WTC11 (cell line): ENCODE results near the gene FAT2. TPM values are rescaled to one million over a fixed set of nuclear protein-coding genes. Genes with fewer than 3 reads are reported as not detected.

Source experiments
- ATAC-seq: fragments of 200-7000 bp; cut with Tn5 transposase; 2 replicates; pipeline ENCODE4 v1.10.0; 2021; ENCODE audit warnings: mild to moderate bottlenecking, moderate library complexity
- CTCF ChIA-PET: fragments of 300-600 bp; sonication (Branson Sonifier 250); formaldehyde crosslinking; loops from one replicate; lab custom pipeline; 2021; ENCODE audit warnings: antibody characterized with exemption; lab: Charles Lee
- POLR2A ChIA-PET: fragments of 350-600 bp; sonication (Branson Sonifier 250); formaldehyde crosslinking; loops from one replicate; lab custom pipeline; 2021; ENCODE audit warnings: antibody characterized with exemption; lab: Charles Lee
- DNase-seq: peaks from one replicate; pipeline ENCODE4 v3.0.0; 2021; ENCODE audit warnings: low spot score
- H3K27ac Mint-ChIP-seq: 2 replicates; pipeline ENCODE4 v1.8.0; 2021; ENCODE audit warnings: mixed read lengths
- H3K27me3 Mint-ChIP-seq: 2 replicates; pipeline ENCODE4 v1.8.0; 2021; ENCODE audit warnings: low read depth, mild to moderate bottlenecking, moderate library complexity, mixed read lengths
- H3K36me3 Mint-ChIP-seq: 2 replicates; pipeline ENCODE4 v1.8.0; 2021; ENCODE audit warnings: mixed read lengths
- H3K4me1 Mint-ChIP-seq: 2 replicates; pipeline ENCODE4 v1.8.0; 2022; ENCODE audit warnings: mixed read lengths
- H3K4me3 Mint-ChIP-seq: 2 replicates; pipeline ENCODE4 v1.8.0; 2021; ENCODE audit warnings: mild to moderate bottlenecking, moderate library complexity, mixed read lengths
- H3K9me3 Mint-ChIP-seq: 2 replicates; pipeline ENCODE4 v1.8.0; 2021; ENCODE audit warnings: mixed read lengths
- ATF6 ChIP-seq: sonication (generic); formaldehyde crosslinking; IDR thresholded peaks from 2 replicates; pipeline ENCODE4 v1.8.1; 2023; ENCODE audit warnings: mild to moderate bottlenecking, missing genetic modification reagents
- CDX4 ChIP-seq: fragments of 250-450 bp; sonication (Bioruptor Pico); IDR thresholded peaks from 2 replicates; pipeline ENCODE4 v1.9.0; 2021; ENCODE audit warnings: moderate library complexity, mild to moderate bottlenecking, inconsistent platforms, borderline replicate concordance
- CREM ChIP-seq: sonication (generic); formaldehyde crosslinking; IDR thresholded peaks from 2 replicates; pipeline ENCODE4 v1.8.1; 2022; ENCODE audit warnings: mild to moderate bottlenecking, missing genetic modification reagents, moderate library complexity
- CTCF ChIP-seq: fragments of 200-600 bp; IDR thresholded peaks from 2 replicates; pipeline ENCODE4 v1.8.0; 2022; ENCODE audit warnings: antibody characterized with exemption
- ETV6 ChIP-seq: sonication (generic); formaldehyde crosslinking; IDR thresholded peaks from 2 replicates; pipeline ENCODE4 v1.8.1; 2022; ENCODE audit warnings: mild to moderate bottlenecking, missing genetic modification reagents
- IRF1 ChIP-seq: sonication (generic); formaldehyde crosslinking; IDR thresholded peaks from 2 replicates; pipeline ENCODE4 v1.8.0; 2023; ENCODE audit warnings: missing genetic modification reagents
- MAX ChIP-seq: sonication (generic); formaldehyde crosslinking; IDR thresholded peaks from 2 replicates; pipeline ENCODE4 v1.8.0; 2022; ENCODE audit warnings: mild to moderate bottlenecking, missing genetic modification reagents
- MLX ChIP-seq: sonication (generic); formaldehyde crosslinking; IDR thresholded peaks from 2 replicates; pipeline ENCODE4 v1.8.1; 2023; ENCODE audit warnings: mild to moderate bottlenecking, missing genetic modification reagents, moderate library complexity
- MXD4 ChIP-seq: fragments of 250-450 bp; sonication (Bioruptor Pico); IDR thresholded peaks from 2 replicates; pipeline ENCODE4 v1.8.0; 2021; ENCODE audit warnings: mild to moderate bottlenecking, moderate library complexity, borderline replicate concordance
- MYBL2 ChIP-seq: sonication (generic); formaldehyde crosslinking; IDR thresholded peaks from 2 replicates; pipeline ENCODE4 v1.8.1; 2023; ENCODE audit warnings: mild to moderate bottlenecking, moderate library complexity, missing genetic modification reagents
- NFATC4 ChIP-seq: fragments of 250-450 bp; sonication (Bioruptor Pico); IDR thresholded peaks from 2 replicates; pipeline ENCODE4 v1.9.0; 2021; ENCODE audit warnings: mild to moderate bottlenecking
- NR1H2 ChIP-seq: sonication (generic); formaldehyde crosslinking; IDR thresholded peaks from 2 replicates; pipeline ENCODE4 v1.9.0; 2021; ENCODE audit warnings: mild to moderate bottlenecking, moderate library complexity, missing genetic modification reagents
- NR3C1 ChIP-seq: sonication (generic); formaldehyde crosslinking; conservative IDR thresholded peaks from 2 replicates; pipeline ENCODE4 v1.8.1; 2023; ENCODE audit warnings: low read depth, mild to moderate bottlenecking, missing genetic modification reagents
- RORB ChIP-seq: fragments of 250-450 bp; sonication (Bioruptor Pico); IDR thresholded peaks from 2 replicates; pipeline ENCODE4 v1.9.0; 2021; ENCODE audit warnings: mild to moderate bottlenecking
- SOX15 ChIP-seq: fragments of 250-450 bp; sonication (Bioruptor Pico); IDR thresholded peaks from 2 replicates; pipeline ENCODE4 v1.9.0; 2021; ENCODE audit warnings: mild to moderate bottlenecking
- SP1 ChIP-seq: sonication (generic); formaldehyde crosslinking; conservative IDR thresholded peaks from 2 replicates; pipeline ENCODE4 v1.8.1; 2022; ENCODE audit warnings: missing genetic modification reagents
- TP53 ChIP-seq: sonication (generic); formaldehyde crosslinking; IDR thresholded peaks from 2 replicates; pipeline ENCODE4 v1.8.1; 2023; ENCODE audit warnings: mild to moderate bottlenecking, missing genetic modification reagents
- USF1 ChIP-seq: sonication (generic); formaldehyde crosslinking; IDR thresholded peaks from 2 replicates; pipeline ENCODE4 v1.8.0; 2022; ENCODE audit warnings: mild to moderate bottlenecking, missing genetic modification reagents
- ZNF232 ChIP-seq: sonication (generic); formaldehyde crosslinking; IDR thresholded peaks from 2 replicates; pipeline ENCODE4 v1.8.0; 2022; ENCODE audit warnings: mild to moderate bottlenecking, missing genetic modification reagents
- ZNF425 ChIP-seq: fragments of 250-450 bp; sonication (Bioruptor Pico); conservative IDR thresholded peaks from 2 replicates; pipeline ENCODE4 v1.9.0; 2021; ENCODE audit warnings: mild to moderate bottlenecking
- ZNF671 ChIP-seq: fragments of 250-450 bp; sonication (Bioruptor Pico); IDR thresholded peaks from 2 replicates; pipeline ENCODE4 v1.8.0; 2021; ENCODE audit warnings: mild to moderate bottlenecking
- total RNA-seq: library from RNA; stranded (reverse); gene quantifications from 3 replicates; pipeline ENCODE4 v1.2.3, GENCODE V29; 2021

The FAT2 gene
- total RNA-seq, 1 experiment from 2014 or later, result 0.26 TPM

GRCh38 chr5:151557466-151557865 lies 33.7 kb downstream of the FAT2 start (continued):
- TF ChIP-seq MLX, result no peak
- no peak for TF ChIP-seq MAX (CRISPR knock-in tag)
- no peak for TF ChIP-seq NR1H2 (CRISPR knock-in tag)
- no peak for TF ChIP-seq NFATC4 (CRISPR knock-in tag)

- POLR2A ChIA-PET, result no interaction called here
- H3K36me3 Mint-ChIP-seq, result no peaks in the 10 kb centered on the region
- TF ChIP-seq TP53 (no peak), ETV6 (CRISPR knock-in tag) (no peak), ZNF232 (CRISPR knock-in tag) (no peak), RORB (CRISPR knock-in tag) (no peak), CTCF (no peak), MAX (CRISPR knock-in tag) (no peak), MXD4 (CRISPR knock-in tag) (no peak), MYBL2 (no peak), IRF1 (no peak), ZNF425 (no peak), CREM (CRISPR knock-in tag) (no peak), ATF6 (CRISPR knock-in tag) (no peak), SOX15 (CRISPR knock-in tag) (no peak), ZNF671 (CRISPR knock-in tag) (no peak), NR3C1 (no peak), USF1 (no peak), CDX4 (CRISPR knock-in tag) (no peak), SP1 (no peak)
- TF ChIP-seq, all 79 proteins: peak for 0
- H3K27ac Mint-ChIP-seq, result no peak overlapping the region
- DNase-seq (no peak), ATAC-seq (no peak)
- peaks cover 5% of the 10 kb centered on the region for H3K4me1 Mint-ChIP-seq
- H3K9me3 Mint-ChIP-seq, result no peaks in the 10 kb centered on the region
- H3K27me3 Mint-ChIP-seq, result no peaks in the 10 kb centered on the region
- CTCF ChIA-PET, result interaction anchor here (2.1 kb wide), 1 partner anchor 95 kb away, joined by 8 read pairs; no protein-coding TSS in a partner anchor
- H3K4me3 Mint-ChIP-seq, result no peak overlapping the region
Observed at GRCh38 chr5:151556806-151557205, 34.3 kb downstream of the FAT2 start.
